Upper lobe of right lung (tissue), 1 donor: ENCODE results near the gene SUSD1. TPM values are rescaled to one million over a fixed set of nuclear protein-coding genes. Genes with fewer than 3 reads are reported as not detected.
A peak's percentile ranks its signal among the peaks of the same experiment; 100 is the strongest.

Source experiments
- ATAC-seq: fragments of 200-7000 bp; cut with Tn5 transposase; one replicate; pipeline ENCODE4 v1.9.1; 2020; ENCODE audit warnings: mild to moderate bottlenecking, moderate library complexity
- DNase-seq: peaks from one replicate; pipeline ENCODE4 v3.0.0-alpha.2; 2020
- H3K27ac ChIP-seq: fragments of 200-600 bp; one replicate; pipeline ENCODE4 v1.8.0; 2022
- H3K27me3 ChIP-seq: fragments of 200-600 bp; one replicate; pipeline ENCODE4 v1.8.0; 2022; ENCODE audit warnings: mild to moderate bottlenecking
- H3K36me3 ChIP-seq: fragments of 200-600 bp; one replicate; pipeline ENCODE4 v1.8.0; 2022
- H3K4me1 ChIP-seq: fragments of 200-600 bp; one replicate; pipeline ENCODE4 v1.8.0; 2022
- H3K4me3 ChIP-seq: fragments of 200-600 bp; one replicate; pipeline ENCODE4 v1.8.0; 2022; ENCODE audit warnings: mild to moderate bottlenecking
- H3K9me3 ChIP-seq: fragments of 200-600 bp; one replicate; pipeline ENCODE4 v1.8.0; 2022
- intact Hi-C: fragments of 100-400 bp; cut with DNase I; formaldehyde crosslinking; loops from one replicate; pipeline ENCODE4 v1.11.0; 2022
- total RNA-seq: library from RNA; stranded (reverse); fragmentation: NEBNext Ultra II Directional; extraction: Animal tissue kit (Norgen Biotek cat#: 25700); gene quantifications from one replicate; pipeline ENCODE4 v1.2.1, GENCODE V29; 2021
- TF ChIP-seq, protein P1 (sequence below): fragments of 200-600 bp; IDR thresholded peaks from one replicate; pipeline ENCODE4 v1.8.0; 2022; ENCODE audit warnings: antibody characterized with exemption
- donor health status: DM: no; HTN: yes; CAD: no; lungs with severe emphysema.

SUSD1 gene
- total RNA-seq, 1 donor from 2014 or later: 31.0 TPM

DNA sequence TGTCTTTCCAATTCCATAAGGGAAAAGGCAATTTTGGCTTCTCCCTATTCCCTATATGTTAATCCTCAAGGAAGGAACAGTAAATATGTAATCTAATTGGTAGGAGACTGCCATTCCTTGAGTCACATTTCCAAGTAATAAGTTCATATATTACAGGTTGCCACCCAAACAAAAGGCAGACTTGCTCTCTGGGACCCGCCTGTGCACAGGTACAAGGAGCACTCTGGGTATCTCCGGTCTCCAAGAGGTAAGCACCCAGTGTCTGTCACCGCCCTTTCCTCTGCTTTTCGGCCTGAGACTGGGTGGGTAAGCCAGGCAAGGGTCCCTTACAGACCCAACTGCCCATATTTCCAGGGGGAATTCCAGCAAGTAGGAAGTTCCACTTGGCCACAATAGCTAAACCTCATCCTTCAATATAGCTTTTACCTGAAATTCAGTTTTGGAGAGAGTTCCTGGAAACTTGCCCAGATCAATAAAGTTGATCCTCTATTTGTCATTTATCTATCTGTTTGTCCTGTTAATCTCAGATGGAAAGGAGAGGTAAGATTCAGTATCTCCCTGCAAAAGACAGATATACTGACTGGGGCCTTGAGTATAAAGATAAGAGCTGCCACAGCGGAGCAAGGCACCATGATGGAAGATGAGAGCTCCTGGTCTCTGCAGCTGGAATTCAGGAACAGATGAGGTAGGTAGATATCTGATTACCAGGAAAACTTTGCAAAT, 81.8 kb downstream of the SUSD1 start:
- no peak overlapping the region for H3K4me3 ChIP-seq
- DNase-seq (no peak), ATAC-seq (no peak)
- H3K27me3 ChIP-seq: no peaks in the 10 kb centered on the region
- H3K9me3 ChIP-seq: no peaks in the 10 kb centered on the region
- no peak overlapping the region for H3K27ac ChIP-seq
- H3K36me3 ChIP-seq: no peaks in the 10 kb centered on the region
- intact Hi-C loops: no loop called here
- TF ChIP-seq, protein P1, sequence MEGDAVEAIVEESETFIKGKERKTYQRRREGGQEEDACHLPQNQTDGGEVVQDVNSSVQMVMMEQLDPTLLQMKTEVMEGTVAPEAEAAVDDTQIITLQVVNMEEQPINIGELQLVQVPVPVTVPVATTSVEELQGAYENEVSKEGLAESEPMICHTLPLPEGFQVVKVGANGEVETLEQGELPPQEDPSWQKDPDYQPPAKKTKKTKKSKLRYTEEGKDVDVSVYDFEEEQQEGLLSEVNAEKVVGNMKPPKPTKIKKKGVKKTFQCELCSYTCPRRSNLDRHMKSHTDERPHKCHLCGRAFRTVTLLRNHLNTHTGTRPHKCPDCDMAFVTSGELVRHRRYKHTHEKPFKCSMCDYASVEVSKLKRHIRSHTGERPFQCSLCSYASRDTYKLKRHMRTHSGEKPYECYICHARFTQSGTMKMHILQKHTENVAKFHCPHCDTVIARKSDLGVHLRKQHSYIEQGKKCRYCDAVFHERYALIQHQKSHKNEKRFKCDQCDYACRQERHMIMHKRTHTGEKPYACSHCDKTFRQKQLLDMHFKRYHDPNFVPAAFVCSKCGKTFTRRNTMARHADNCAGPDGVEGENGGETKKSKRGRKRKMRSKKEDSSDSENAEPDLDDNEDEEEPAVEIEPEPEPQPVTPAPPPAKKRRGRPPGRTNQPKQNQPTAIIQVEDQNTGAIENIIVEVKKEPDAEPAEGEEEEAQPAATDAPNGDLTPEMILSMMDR: no peak
- no peaks in the 10 kb centered on the region for H3K4me1 ChIP-seq

- TF ChIP-seq, protein P1: peak; percentile 7
- intact Hi-C loops: no loop called here
- DNase-seq: no peak
Observed at GRCh38 chr9:112091810-112092209, 83.3 kb downstream of the SUSD1 start.

DNA sequence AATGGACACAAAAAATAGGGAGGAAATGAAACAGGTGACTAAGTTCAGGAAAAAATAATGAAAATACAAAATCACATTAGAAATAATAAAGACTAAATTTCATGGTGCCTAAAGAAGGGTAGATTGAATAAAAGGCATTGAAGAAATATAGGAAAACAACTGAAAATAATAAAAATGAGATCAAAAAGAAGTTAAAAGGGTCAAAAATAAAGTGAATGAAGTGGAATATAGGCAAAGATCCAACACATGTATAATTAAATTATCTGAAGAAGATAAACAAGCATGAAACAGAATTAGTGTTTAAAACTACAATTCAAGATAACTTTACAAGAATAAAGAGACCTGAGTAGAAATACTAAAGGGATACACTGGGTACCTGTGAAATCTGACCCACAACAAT, 87.6 kb downstream of the SUSD1 start:
- Histone ChIP-seq H3K27ac (no peak overlapping the region), H3K4me3 (no peak overlapping the region), H3K36me3 (no peaks in the 10 kb centered on the region), H3K9me3 (no peaks in the 10 kb centered on the region), H3K27me3 (no peaks in the 10 kb centered on the region), H3K4me1 (no peaks in the 10 kb centered on the region)
- intact Hi-C loops: loop anchor here (5.0 kb wide), 1 partner anchor 275 kb away; no protein-coding TSS in a partner anchor
- TF ChIP-seq, protein P1: no peak
- DNase-seq: no peak
- ATAC-seq: no peak

More at GRCh38 chr9:112091810-112092209, 83.3 kb downstream of the SUSD1 start:
- Histone ChIP-seq H3K27me3 (no peaks in the 10 kb centered on the region), H3K9me3 (no peaks in the 10 kb centered on the region), H3K36me3 (no peaks in the 10 kb centered on the region), H3K4me3 (no peak overlapping the region), H3K27ac (no peak overlapping the region), H3K4me1 (no peaks in the 10 kb centered on the region)
- ATAC-seq: no peak

DNA sequence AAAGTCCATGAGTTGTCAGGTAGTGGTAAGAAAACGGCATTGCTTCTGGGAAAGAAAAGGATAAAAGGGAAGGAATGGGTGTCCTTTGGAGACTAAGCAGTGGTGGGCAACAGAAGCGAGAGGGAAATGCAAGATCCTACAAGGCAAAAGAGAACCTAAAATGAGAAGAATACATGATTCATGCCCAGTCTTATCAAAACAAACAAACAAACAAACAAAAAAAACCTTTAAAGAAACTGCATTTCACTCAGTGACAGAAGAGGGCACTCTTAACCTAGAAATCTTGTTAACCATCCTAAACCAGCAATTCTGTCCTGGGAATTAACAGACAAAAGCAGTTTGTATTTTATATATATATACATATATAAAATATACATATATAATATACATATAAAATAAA, 88.5 kb downstream of the SUSD1 start:
- ATAC-seq (no peak), DNase-seq (no peak)
- no peaks in the 10 kb centered on the region for H3K4me1 ChIP-seq
- no peak overlapping the region for H3K4me3 ChIP-seq
- intact Hi-C loops: loop anchor here (5.0 kb wide), 1 partner anchor 276 kb away; no protein-coding TSS in a partner anchor
- H3K36me3 ChIP-seq: no peaks in the 10 kb centered on the region
- H3K27ac ChIP-seq: no peak overlapping the region
- no peaks in the 10 kb centered on the region for H3K9me3 ChIP-seq
- no peaks in the 10 kb centered on the region for H3K27me3 ChIP-seq
- TF ChIP-seq, protein P1: peak; percentile 53

DNA sequence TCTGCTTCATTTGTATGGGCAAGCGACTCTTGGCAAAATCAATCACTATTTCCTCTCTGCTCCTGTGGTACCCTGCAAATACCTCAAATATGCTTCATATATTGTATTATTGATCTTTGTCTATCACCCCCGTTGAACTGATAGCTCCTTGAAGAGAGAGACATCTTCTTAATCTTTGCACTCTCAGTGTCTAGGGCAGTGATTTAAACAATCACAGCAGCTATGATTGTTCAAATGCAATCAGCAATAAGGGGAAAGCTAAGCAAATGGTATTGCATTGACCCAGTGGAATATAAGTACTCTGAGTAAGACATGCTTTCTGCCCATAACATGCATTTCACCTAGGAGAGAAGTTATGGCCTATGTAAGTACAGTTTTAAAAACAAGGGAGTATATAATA, 90.2 kb downstream of the SUSD1 start:
- TF ChIP-seq, protein P1: no peak
- DNase-seq (no peak), ATAC-seq (no peak)
- Histone ChIP-seq H3K4me1 (no peaks in the 10 kb centered on the region), H3K4me3 (no peak overlapping the region), H3K9me3 (no peaks in the 10 kb centered on the region), H3K27me3 (no peaks in the 10 kb centered on the region), H3K36me3 (no peaks in the 10 kb centered on the region), H3K27ac (no peak overlapping the region)
- intact Hi-C loops: loop anchor here (5.0 kb wide), 1 partner anchor 277 kb away; no protein-coding TSS in a partner anchor
